GM12878 (cell line): ENCODE data around the gene RGSL1. TPM values are rescaled to one million over a fixed set of nuclear protein-coding genes. Genes with fewer than 3 reads are reported as not detected.

Experiments
- ATF7 ChIP-seq: fragments of 450-650 bp; IDR thresholded peaks from 2 replicates; pipeline ENCODE4 v1.6.1; 2016; ENCODE audit warnings: low read depth, mild to moderate bottlenecking
- CBFB ChIP-seq: IDR thresholded peaks from 2 replicates; pipeline ENCODE4 v1.6.1; 2016; ENCODE audit warnings: antibody characterized with exemption, low read depth
- EED ChIP-seq: sonication (generic); IDR thresholded peaks from 2 replicates; pipeline ENCODE4 v1.6.1; 2016; ENCODE audit warnings: antibody characterized with exemption, low read depth
- MEF2B ChIP-seq: fragments of 450-650 bp; IDR thresholded peaks from 2 replicates; pipeline ENCODE4 v1.6.1; 2018; ENCODE audit warnings: mild to moderate bottlenecking, moderate library complexity; ENCODE audit not compliant: partially characterized antibody, poor library complexity, severe bottlenecking
- NR2C1 ChIP-seq: fragments of 450-650 bp; IDR thresholded peaks from 2 replicates; pipeline ENCODE4 v1.6.1; 2017; ENCODE audit warnings: antibody characterized with exemption, mild to moderate bottlenecking, moderate library complexity
- PAX5 ChIP-seq: IDR thresholded peaks from 2 replicates; pipeline ENCODE4 v1.6.1; 2011; ENCODE audit warnings: low read depth, low read length, borderline replicate concordance
- RBBP5 ChIP-seq: fragments of 200-600 bp; sonication (generic); conservative IDR thresholded peaks from 2 replicates; pipeline ENCODE4 v1.6.1; 2016
- RCOR1 ChIP-seq: conservative IDR thresholded peaks from 2 replicates; pipeline ENCODE4 v1.6.1; 2012; ENCODE audit warnings: low read depth, low read length, improper control_type of control experiment
- ZNF24 ChIP-seq: fragments of 450-650 bp; IDR thresholded peaks from 2 replicates; pipeline ENCODE4 v1.6.1; 2017; ENCODE audit warnings: antibody characterized with exemption, mild to moderate bottlenecking
- polyA plus RNA-seq, 11 experiments: library from polyadenylated mRNA; depleted of rRNA in 4 of 11; unstranded in 6 of 11; stranded (reverse) in 5 of 11; fragments of >200 nt; fragmentation: Nextera tagmentation in 4 of 11; fragmentation: Illumina TruSeq in 1 of 11; extraction: Ambion mirVana in 4 of 11; extraction: Trizol in 1 of 11; gene quantifications; 1 replicate in 1 of 11; 2 replicates in 10 of 11; pipeline versions ENCODE4 v1.2.1 to v1.2.3, GENCODE V29; 2011 to 2016; ENCODE audit warnings: inconsistent platforms in 2 of 11, missing spikeins in 2 of 11, low read depth in 1 of 11
- total RNA-seq, 4 experiments: library from RNA; depleted of rRNA in 3 of 4; stranded (reverse); fragments of >200 nt in 3 of 4; fragmentation: Illumina TruSeq in 1 of 4; extraction: Trizol in 1 of 4; gene quantifications; 2 replicates each; pipeline versions ENCODE4 v1.2.1 to v1.2.3, GENCODE V29; 2013 to 2021
- TF ChIP-seq, protein P1 (sequence below): IDR thresholded peaks from 2 replicates; pipeline ENCODE4 v1.6.1; 2012; ENCODE audit warnings: low read depth, low read length, improper control_type of control experiment
- TF ChIP-seq, protein P2 (sequence below): fragments of 450-650 bp; IDR thresholded peaks from 2 replicates; pipeline ENCODE4 v1.6.1; 2017; ENCODE audit warnings: low read depth, mild to moderate bottlenecking, moderate library complexity
- TF ChIP-seq, protein P3 (sequence below): fragments of 450-650 bp; IDR thresholded peaks from 2 replicates; pipeline ENCODE4 v1.6.1; 2016; ENCODE audit warnings: mild to moderate bottlenecking, moderate library complexity, borderline replicate concordance
- TF ChIP-seq, protein P4 (sequence below): IDR thresholded peaks from 2 replicates; pipeline ENCODE4 v1.6.1; 2011; ENCODE audit warnings: low read depth, low read length, improper control_type of control experiment, borderline replicate concordance

RGSL1 gene
- total and polyA plus RNA-seq, 10 of the 15 experiments (the other 5 are each of a cell fraction or from before 2014, with no cell fraction given) = 0.05 to 0.28 (median 0.27) TPM; not detected in 5

DNA sequence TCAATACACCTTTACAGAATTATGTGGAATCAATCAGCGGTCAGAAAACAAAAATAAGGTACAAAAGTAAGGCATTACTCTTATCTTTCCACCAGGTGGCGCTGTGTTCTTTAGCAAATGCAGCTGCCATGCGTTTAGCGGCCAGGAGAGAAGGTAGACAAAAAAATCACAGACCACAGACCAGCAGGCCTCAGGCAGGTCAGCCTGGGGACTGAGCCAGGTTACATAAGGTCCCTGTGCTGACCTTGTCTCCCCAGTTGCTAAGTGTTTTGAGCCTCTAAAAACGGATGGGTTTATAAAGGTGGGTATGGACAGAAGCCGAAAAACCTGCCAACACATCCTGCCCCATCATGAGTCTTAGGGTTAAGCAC, 151.5 kb downstream of the RGSL1 start (continued):
- no peak for TF ChIP-seq ATF7
- TF ChIP-seq, protein P1, sequence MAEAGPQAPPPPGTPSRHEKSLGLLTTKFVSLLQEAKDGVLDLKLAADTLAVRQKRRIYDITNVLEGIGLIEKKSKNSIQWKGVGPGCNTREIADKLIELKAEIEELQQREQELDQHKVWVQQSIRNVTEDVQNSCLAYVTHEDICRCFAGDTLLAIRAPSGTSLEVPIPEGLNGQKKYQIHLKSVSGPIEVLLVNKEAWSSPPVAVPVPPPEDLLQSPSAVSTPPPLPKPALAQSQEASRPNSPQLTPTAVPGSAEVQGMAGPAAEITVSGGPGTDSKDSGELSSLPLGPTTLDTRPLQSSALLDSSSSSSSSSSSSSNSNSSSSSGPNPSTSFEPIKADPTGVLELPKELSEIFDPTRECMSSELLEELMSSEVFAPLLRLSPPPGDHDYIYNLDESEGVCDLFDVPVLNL = no peak
- TF ChIP-seq RBBP5 = no peak
- TF ChIP-seq NR2C1 = no peak
- TF ChIP-seq, protein P2, sequence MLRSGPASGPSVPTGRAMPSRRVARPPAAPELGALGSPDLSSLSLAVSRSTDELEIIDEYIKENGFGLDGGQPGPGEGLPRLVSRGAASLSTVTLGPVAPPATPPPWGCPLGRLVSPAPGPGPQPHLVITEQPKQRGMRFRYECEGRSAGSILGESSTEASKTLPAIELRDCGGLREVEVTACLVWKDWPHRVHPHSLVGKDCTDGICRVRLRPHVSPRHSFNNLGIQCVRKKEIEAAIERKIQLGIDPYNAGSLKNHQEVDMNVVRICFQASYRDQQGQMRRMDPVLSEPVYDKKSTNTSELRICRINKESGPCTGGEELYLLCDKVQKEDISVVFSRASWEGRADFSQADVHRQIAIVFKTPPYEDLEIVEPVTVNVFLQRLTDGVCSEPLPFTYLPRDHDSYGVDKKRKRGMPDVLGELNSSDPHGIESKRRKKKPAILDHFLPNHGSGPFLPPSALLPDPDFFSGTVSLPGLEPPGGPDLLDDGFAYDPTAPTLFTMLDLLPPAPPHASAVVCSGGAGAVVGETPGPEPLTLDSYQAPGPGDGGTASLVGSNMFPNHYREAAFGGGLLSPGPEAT = no peak
- no peak for TF ChIP-seq EED
- TF ChIP-seq, protein P3, sequence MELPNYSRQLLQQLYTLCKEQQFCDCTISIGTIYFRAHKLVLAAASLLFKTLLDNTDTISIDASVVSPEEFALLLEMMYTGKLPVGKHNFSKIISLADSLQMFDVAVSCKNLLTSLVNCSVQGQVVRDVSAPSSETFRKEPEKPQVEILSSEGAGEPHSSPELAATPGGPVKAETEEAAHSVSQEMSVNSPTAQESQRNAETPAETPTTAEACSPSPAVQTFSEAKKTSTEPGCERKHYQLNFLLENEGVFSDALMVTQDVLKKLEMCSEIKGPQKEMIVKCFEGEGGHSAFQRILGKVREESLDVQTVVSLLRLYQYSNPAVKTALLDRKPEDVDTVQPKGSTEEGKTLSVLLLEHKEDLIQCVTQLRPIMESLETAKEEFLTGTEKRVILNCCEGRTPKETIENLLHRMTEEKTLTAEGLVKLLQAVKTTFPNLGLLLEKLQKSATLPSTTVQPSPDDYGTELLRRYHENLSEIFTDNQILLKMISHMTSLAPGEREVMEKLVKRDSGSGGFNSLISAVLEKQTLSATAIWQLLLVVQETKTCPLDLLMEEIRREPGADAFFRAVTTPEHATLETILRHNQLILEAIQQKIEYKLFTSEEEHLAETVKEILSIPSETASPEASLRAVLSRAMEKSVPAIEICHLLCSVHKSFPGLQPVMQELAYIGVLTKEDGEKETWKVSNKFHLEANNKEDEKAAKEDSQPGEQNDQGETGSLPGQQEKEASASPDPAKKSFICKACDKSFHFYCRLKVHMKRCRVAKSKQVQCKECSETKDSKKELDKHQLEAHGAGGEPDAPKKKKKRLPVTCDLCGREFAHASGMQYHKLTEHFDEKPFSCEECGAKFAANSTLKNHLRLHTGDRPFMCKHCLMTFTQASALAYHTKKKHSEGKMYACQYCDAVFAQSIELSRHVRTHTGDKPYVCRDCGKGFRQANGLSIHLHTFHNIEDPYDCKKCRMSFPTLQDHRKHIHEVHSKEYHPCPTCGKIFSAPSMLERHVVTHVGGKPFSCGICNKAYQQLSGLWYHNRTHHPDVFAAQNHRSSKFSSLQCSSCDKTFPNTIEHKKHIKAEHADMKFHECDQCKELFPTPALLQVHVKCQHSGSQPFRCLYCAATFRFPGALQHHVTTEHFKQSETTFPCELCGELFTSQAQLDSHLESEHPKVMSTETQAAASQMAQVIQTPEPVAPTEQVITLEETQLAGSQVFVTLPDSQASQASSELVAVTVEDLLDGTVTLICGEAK = no peak
- no peak for TF ChIP-seq MEF2B
- TF ChIP-seq RCOR1 = no peak
- no peak for TF ChIP-seq PAX5
- TF ChIP-seq CBFB = peak; percentile 22; the same call in 1 of the 2 replicates
- TF ChIP-seq ZNF24 = peak; percentile 10; the same call in 1 of the 2 replicates
- TF ChIP-seq, protein P4, sequence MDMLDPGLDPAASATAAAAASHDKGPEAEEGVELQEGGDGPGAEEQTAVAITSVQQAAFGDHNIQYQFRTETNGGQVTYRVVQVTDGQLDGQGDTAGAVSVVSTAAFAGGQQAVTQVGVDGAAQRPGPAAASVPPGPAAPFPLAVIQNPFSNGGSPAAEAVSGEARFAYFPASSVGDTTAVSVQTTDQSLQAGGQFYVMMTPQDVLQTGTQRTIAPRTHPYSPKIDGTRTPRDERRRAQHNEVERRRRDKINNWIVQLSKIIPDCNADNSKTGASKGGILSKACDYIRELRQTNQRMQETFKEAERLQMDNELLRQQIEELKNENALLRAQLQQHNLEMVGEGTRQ = no peak
